ENCODE data around the gene REPIN1.

Gene REPIN1

GRCh38 chr7:150327308-150327707 lies 41.3 kb upstream of the REPIN1 start:
- Histone ChIP-seq H3K9ac (ENCODE audit: low read depth, low read length) (no peak overlapping the region), H3K27me3 (ENCODE audit: insufficient read depth, low read length, poor library complexity) (no peaks in the 10 kb centered on the region), H3K36me3 (ENCODE audit: insufficient read depth, low read length) (peaks cover 86% of the 10 kb centered on the region), H2AFZ (ENCODE audit: low read depth, low read length) (no peak overlapping the region), H3K4me2 (ENCODE audit: insufficient read depth, low read length) (no peak overlapping the region), H3K9me3 (ENCODE audit: insufficient read depth, low read length, severe bottlenecking) (no peaks in the 10 kb centered on the region), H3K79me2 (ENCODE audit: insufficient read depth, low read length) (peaks cover 98% of the 10 kb centered on the region), H4K20me1 (ENCODE audit: insufficient read depth, low read length) (peaks cover 46% of the 10 kb centered on the region), H3K27ac (ENCODE audit: low read length) (no peak overlapping the region), H3K4me1 (ENCODE audit: insufficient read depth, low read length) (peaks cover 33% of the 10 kb centered on the region), H3K4me3 (ENCODE audit: low read depth in 1 of 2, low read length in 2 of 2) (no peak overlapping the region)
- TF ChIP-seq CTCF (IDR thresholded peaks at IDR 0.05; ENCODE audit: borderline replicate concordance, extremely low read depth, low read length, poor library complexity, severe bottlenecking) (no peak), EZH2 (IDR thresholded peaks at IDR 0.05; ENCODE audit: borderline replicate concordance, low read depth, low read length, severe bottlenecking) (no peak)
- DNase-seq = no peak
- no peak for ATAC-seq (ENCODE audit: insufficient read depth, low read depth)

GRCh38 chr7:150329331-150330120 lies 39.1 kb upstream of the REPIN1 start:
- TF ChIP-seq CTCF (IDR thresholded peaks at IDR 0.05; ENCODE audit: borderline replicate concordance, extremely low read depth, low read length, poor library complexity, severe bottlenecking) = no peak
- TF ChIP-seq EZH2 (IDR thresholded peaks at IDR 0.05; ENCODE audit: borderline replicate concordance, low read depth, low read length, severe bottlenecking) = no peak
- H2AFZ ChIP-seq (ENCODE audit: low read depth, low read length) = no peak overlapping the region
- no peaks in the 10 kb centered on the region for H3K27me3 ChIP-seq (ENCODE audit: insufficient read depth, low read length, poor library complexity)
- peaks cover 94% of the 10 kb centered on the region for H3K79me2 ChIP-seq (ENCODE audit: insufficient read depth, low read length)
- peaks cover 60% of the 10 kb centered on the region for H4K20me1 ChIP-seq (ENCODE audit: insufficient read depth, low read length)
- no peak overlapping the region for H3K27ac ChIP-seq (ENCODE audit: low read length)
- H3K9ac ChIP-seq (ENCODE audit: low read depth, low read length) = no peak overlapping the region
- H3K4me2 ChIP-seq (ENCODE audit: insufficient read depth, low read length) = no peak overlapping the region
- H3K9me3 ChIP-seq (ENCODE audit: insufficient read depth, low read length, severe bottlenecking) = no peaks in the 10 kb centered on the region
- ATAC-seq (ENCODE audit: insufficient read depth, low read depth) (no peak), DNase-seq (no peak)
- peaks cover 23% of the 10 kb centered on the region for H3K4me1 ChIP-seq (ENCODE audit: insufficient read depth, low read length)
- no peak overlapping the region for H3K4me3 ChIP-seq (ENCODE audit: low read depth in 1 of 2, low read length in 2 of 2)
- peaks cover 98% of the 10 kb centered on the region for H3K36me3 ChIP-seq (ENCODE audit: insufficient read depth, low read length)

- no peaks in the 10 kb centered on the region for H3K9me3 ChIP-seq (ENCODE audit: insufficient read depth, low read length, severe bottlenecking)
- H3K9ac ChIP-seq (ENCODE audit: low read depth, low read length) = no peak overlapping the region
- ATAC-seq (ENCODE audit: insufficient read depth, low read depth) = no peak
- H3K4me3 ChIP-seq (ENCODE audit: low read depth in 1 of 2, low read length in 2 of 2) = no peak overlapping the region
- H2AFZ ChIP-seq (ENCODE audit: low read depth, low read length) = no peak overlapping the region
- H3K79me2 ChIP-seq (ENCODE audit: insufficient read depth, low read length) = peaks cover 85% of the 10 kb centered on the region
- peaks cover 15% of the 10 kb centered on the region for H3K4me1 ChIP-seq (ENCODE audit: insufficient read depth, low read length)
- TF ChIP-seq EZH2 (IDR thresholded peaks at IDR 0.05; ENCODE audit: borderline replicate concordance, low read depth, low read length, severe bottlenecking) (no peak), CTCF (IDR thresholded peaks at IDR 0.05; ENCODE audit: borderline replicate concordance, extremely low read depth, low read length, poor library complexity, severe bottlenecking) (no peak)
- no peak for DNase-seq
- H3K36me3 ChIP-seq (ENCODE audit: insufficient read depth, low read length) = peaks cover 93% of the 10 kb centered on the region
- no peak overlapping the region for H3K4me2 ChIP-seq (ENCODE audit: insufficient read depth, low read length)
- no peaks in the 10 kb centered on the region for H3K27me3 ChIP-seq (ENCODE audit: insufficient read depth, low read length, poor library complexity)
- no peak overlapping the region for H3K27ac ChIP-seq (ENCODE audit: low read length)
- peaks cover 53% of the 10 kb centered on the region for H4K20me1 ChIP-seq (ENCODE audit: insufficient read depth, low read length)
Measured at GRCh38 chr7:150330211-150330885, 38.3 kb upstream of the REPIN1 start.

All from DND-41 (cell line).